ENCODE measurements around the gene KRTAP21-2. TPM values are rescaled to one million over a fixed set of nuclear protein-coding genes. Genes with fewer than 3 reads are reported as not detected.

Gene KRTAP21-2
- total RNA-seq, 1 experiment from 2014 or later, result not detected

- Histone ChIP-seq H3K9me2 (ENCODE audit: insufficient read depth) (no peaks in the 10 kb centered on the region), H3K9me3 (ENCODE audit: control insufficient read depth in 1 of 2, insufficient read depth in 1 of 2, low read depth in 1 of 2, low read length in 2 of 2) (peaks cover 0 to 3% of the 10 kb centered on the region in 2 experiments; a peak in 2 of 4 replicates), H3K4me1 (ENCODE audit: control insufficient read depth in 1 of 2, insufficient read depth in 2 of 2, low read length in 2 of 2) (no peaks in the 10 kb centered on the region), H3K4me2 (ENCODE audit: low read length) (no peak overlapping the region), H3K27me3 (ENCODE audit: insufficient read depth, low read length) (no peaks in the 10 kb centered on the region), H3K27ac (ENCODE audit: low read depth, low read length) (no peak overlapping the region), H3K9ac (ENCODE audit: low read length) (no peak overlapping the region), H3K4me3 (replicated peaks in 1 of 2; ENCODE audit: low read depth in 1 of 2, low read length in 2 of 2) (no peak overlapping the region), H3K79me2 (ENCODE audit: insufficient read depth, low read length) (no peaks in the 10 kb centered on the region), H2AFZ (ENCODE audit: low read depth, low read length, poor library complexity, severe bottlenecking) (no peak overlapping the region), H4K20me1 (ENCODE audit: insufficient read depth) (no peaks in the 10 kb centered on the region), H3K36me3 (ENCODE audit: control insufficient read depth in 1 of 2, insufficient read depth in 2 of 2, low read length in 2 of 2) (no peaks in the 10 kb centered on the region)
- TF ChIP-seq EZH2phosphoT487 (IDR thresholded peaks at IDR 0.05; ENCODE audit: borderline replicate concordance) (no peak), EZH2 (IDR thresholded peaks at IDR 0.05) (no peak), RAD21 (IDR thresholded peaks at IDR 0.05; ENCODE audit: low read depth) (no peak), ATF3 (IDR thresholded peaks at IDR 0.05) (no peak), SIN3A (IDR thresholded peaks at IDR 0.05; ENCODE audit: low read depth) (no peak), SRF (IDR thresholded peaks at IDR 0.05; ENCODE audit: low read depth) (no peak), POLR2A (IDR thresholded peaks at IDR 0.05; ENCODE audit: borderline replicate concordance, extremely low read depth, insufficient read depth, insufficient read length) (no peak)
- TF ChIP-seq, protein P1, sequence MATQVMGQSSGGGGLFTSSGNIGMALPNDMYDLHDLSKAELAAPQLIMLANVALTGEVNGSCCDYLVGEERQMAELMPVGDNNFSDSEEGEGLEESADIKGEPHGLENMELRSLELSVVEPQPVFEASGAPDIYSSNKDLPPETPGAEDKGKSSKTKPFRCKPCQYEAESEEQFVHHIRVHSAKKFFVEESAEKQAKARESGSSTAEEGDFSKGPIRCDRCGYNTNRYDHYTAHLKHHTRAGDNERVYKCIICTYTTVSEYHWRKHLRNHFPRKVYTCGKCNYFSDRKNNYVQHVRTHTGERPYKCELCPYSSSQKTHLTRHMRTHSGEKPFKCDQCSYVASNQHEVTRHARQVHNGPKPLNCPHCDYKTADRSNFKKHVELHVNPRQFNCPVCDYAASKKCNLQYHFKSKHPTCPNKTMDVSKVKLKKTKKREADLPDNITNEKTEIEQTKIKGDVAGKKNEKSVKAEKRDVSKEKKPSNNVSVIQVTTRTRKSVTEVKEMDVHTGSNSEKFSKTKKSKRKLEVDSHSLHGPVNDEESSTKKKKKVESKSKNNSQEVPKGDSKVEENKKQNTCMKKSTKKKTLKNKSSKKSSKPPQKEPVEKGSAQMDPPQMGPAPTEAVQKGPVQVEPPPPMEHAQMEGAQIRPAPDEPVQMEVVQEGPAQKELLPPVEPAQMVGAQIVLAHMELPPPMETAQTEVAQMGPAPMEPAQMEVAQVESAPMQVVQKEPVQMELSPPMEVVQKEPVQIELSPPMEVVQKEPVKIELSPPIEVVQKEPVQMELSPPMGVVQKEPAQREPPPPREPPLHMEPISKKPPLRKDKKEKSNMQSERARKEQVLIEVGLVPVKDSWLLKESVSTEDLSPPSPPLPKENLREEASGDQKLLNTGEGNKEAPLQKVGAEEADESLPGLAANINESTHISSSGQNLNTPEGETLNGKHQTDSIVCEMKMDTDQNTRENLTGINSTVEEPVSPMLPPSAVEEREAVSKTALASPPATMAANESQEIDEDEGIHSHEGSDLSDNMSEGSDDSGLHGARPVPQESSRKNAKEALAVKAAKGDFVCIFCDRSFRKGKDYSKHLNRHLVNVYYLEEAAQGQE (IDR thresholded peaks at IDR 0.05; ENCODE audit: low read depth), result no peak
- CTCF ChIA-PET, result no interaction called here
- POLR2A ChIA-PET, result no interaction called here
- no peak for ATAC-seq
- DNase-seq (ENCODE audit: low read depth, low spot score), result no peak
- no TSS peak for BruUV-seq (replicated peaks)
- RAD21 ChIA-PET (ENCODE audit: low non-redundant PET in 1 of 2, low total read pairs in 2 of 2, uncharacterized antibody in 2 of 2, unreplicated experiment in 2 of 2), result no interaction called here
- intact Hi-C loops (cut with micrococcal nuclease), result no loop called here
Observed at GRCh38 chr21:30719401-30719800, 27.7 kb downstream of the KRTAP21-2 start.

All from HCT116 (cell line).